GM18951 (cell line): ENCODE results near the gene PRSS2.
"Not testable (repeated sequence)": the region's sequence is repeated elsewhere in the genome, so short reads cannot be mapped to it uniquely, and the experiment has no call there.

ENCODE experiments used
- POLR2A ChIP-seq: IDR thresholded peaks from 4 replicates; pipeline ENCODE4 v1.6.1; 2011; ENCODE audit warnings: mild to moderate bottlenecking; ENCODE audit not compliant: insufficient read length, insufficient read depth; ENCODE audit errors: extremely low read depth
- in situ Hi-C: fragments of 300-500 bp; cut with MboI; formaldehyde crosslinking; loops from one replicate; pipeline ENCODE4 v1.12.0; 2022; ENCODE audit warnings: low sequenced_read_pairs, mixed read lengths, inconsistent platforms; ENCODE audit not compliant: unreplicated experiment

Gene PRSS2

GRCh38 chr7:142772673-142773072, 1.9 kb downstream of the PRSS2 start:
- TF ChIP-seq POLR2A: no peak
- in situ Hi-C loops: no loop called here

DNA sequence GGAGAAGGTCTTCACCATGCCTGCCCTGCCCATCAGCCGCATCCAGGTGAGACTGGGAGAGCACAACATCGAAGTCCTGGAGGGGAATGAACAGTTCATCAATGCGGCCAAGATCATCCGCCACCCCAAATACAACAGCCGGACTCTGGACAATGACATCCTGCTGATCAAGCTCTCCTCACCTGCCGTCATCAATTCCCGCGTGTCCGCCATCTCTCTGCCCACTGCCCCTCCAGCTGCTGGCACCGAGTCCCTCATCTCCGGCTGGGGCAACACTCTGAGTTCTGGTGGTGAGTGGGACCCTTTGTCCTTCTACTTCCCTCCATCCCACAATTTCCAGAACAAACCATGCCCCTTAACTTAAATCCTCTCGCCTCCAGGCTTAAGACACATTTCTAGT, 2.5 kb downstream of the PRSS2 start:
- in situ Hi-C loops: no loop called here
- no peak for TF ChIP-seq POLR2A

GRCh38 chr7:142773937-142774744, 3.4 kb downstream of the PRSS2 start:
- no peak for TF ChIP-seq POLR2A

GRCh38 chr7:142774826-142775225, 4.1 kb downstream of the PRSS2 start:
- TF ChIP-seq POLR2A: no peak

More at GRCh38 chr7:142773937-142774744, 3.4 kb downstream of the PRSS2 start:
- in situ Hi-C loops: no loop called here

GRCh38 chr7:142775351-142776115, 4.8 kb downstream of the PRSS2 start:
- in situ Hi-C loops: not testable (repeated sequence)

More at GRCh38 chr7:142774826-142775225, 4.1 kb downstream of the PRSS2 start:
- in situ Hi-C loops: no loop called here

DNA sequence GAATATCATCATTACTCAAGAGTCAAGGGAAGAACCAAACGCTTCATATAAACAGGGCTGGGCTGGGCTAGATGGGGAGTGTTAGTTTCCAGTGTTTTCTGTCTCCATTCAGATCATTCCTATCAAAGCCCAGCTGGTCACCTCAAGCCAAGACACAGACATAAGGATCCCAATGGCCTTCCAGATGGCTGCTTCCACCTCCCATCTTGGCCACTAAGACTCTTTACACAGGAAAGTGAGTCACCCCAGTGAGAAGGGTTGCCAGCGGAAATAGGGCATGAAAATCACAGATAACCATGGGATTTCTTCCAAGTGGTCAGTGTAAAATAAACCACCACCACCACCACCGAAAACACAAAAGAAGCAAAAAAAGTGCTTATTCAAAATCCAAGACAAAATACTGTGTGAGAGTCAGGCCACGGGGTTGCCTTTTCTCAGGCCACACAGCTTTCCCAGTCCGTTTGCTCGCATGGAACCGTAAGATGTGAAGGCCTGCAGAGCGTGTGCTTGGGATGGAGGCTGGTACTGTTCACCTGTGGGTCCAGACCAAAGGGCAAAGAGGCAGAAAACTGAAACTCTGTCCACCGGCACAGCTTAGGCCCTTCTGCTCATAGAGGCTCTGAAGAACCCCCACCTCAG, 5.6 kb downstream of the PRSS2 start:
- in situ Hi-C loops: no loop called here
- no peak for TF ChIP-seq POLR2A

DNA sequence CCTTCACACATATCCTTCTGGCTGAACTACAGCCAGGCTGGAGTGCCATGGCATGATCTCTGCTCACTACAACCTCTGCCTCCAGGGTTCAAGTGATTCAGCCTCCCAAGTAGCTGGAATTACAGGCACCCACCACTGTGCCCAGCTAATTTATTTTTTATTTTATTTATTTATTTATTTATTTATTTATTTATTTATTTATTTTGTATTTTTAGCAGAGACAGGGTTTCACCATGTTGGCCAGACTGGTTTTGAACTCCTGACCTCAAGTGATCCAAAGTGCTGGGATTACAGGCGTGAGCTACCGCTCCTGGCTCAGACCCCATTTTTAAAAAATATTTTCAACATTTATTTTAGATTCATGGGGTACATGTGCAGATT, 6.1 kb downstream of the PRSS2 start:
- in situ Hi-C loops: not testable (repeated sequence)

DNA sequence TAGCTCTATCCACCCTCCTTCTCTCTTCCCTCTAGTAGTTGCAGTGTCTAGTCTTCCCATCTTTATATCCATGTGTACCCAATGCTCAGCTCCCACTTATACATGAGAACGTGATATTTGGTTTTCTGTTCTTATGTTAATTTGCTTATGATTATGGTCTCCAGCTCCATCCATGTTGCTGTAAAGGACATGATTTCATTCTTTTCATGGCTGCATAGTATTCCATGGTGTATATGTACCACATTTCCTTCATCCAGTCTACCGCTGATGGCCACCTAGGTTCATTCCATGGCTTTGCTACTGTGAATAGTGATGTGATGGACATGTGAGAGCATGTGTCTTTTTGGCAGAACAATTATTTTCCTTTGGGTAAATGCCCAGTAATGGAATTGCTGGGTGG, 6.5 kb downstream of the PRSS2 start:
- no peak for TF ChIP-seq POLR2A
- in situ Hi-C loops: no loop called here

GRCh38 chr7:142782922-142783900, 12.4 kb downstream of the PRSS2 start:
- in situ Hi-C loops: no loop called here
- TF ChIP-seq POLR2A: no peak

DNA sequence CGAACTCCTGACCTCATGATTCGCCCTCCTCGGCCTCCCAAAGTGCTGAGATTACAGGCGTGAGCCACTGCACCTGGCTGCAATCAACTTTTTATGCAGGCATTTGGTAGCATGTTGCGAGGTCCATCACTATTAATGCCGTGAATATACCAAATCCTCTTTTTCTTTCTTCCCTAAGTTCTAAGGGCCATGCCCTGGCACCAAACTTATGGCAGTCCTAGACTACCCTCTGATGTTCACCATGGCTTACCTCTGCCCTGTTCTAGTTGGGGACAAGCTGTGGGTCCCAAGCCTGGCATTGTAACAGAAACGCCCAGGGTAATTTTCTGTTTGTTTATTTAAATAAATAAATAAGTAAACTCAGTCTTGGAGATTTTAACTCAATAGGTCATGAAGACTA, 13.3 kb downstream of the PRSS2 start:
- TF ChIP-seq POLR2A: no peak
- in situ Hi-C loops: no loop called here

DNA sequence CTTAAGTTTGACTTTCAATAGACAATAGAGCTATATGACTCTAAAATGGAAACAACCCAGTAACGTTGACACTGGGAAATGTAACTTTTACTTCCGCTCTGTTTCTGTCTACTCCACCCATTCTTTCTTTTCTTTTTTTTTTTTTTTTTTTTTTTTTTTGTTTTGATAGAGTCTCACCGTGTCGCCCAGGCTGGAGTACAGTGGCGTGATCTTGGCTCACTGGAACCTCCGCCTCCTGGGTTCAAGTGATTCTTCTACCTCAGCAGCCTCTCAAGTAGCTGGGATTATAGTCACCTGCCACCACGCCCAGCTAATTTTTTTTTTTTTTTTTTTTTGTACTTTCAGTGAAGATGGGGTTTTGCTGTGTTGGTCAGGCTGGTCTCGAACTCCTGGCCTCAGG, 13.9 kb downstream of the PRSS2 start:
- in situ Hi-C loops: no loop called here

GRCh38 chr7:142785841-142786250, 15.1 kb downstream of the PRSS2 start:
- TF ChIP-seq POLR2A: no peak
- in situ Hi-C loops: no loop called here

More for the DNA sequence above, 13.9 kb downstream of the PRSS2 start:
- TF ChIP-seq POLR2A: no peak

DNA sequence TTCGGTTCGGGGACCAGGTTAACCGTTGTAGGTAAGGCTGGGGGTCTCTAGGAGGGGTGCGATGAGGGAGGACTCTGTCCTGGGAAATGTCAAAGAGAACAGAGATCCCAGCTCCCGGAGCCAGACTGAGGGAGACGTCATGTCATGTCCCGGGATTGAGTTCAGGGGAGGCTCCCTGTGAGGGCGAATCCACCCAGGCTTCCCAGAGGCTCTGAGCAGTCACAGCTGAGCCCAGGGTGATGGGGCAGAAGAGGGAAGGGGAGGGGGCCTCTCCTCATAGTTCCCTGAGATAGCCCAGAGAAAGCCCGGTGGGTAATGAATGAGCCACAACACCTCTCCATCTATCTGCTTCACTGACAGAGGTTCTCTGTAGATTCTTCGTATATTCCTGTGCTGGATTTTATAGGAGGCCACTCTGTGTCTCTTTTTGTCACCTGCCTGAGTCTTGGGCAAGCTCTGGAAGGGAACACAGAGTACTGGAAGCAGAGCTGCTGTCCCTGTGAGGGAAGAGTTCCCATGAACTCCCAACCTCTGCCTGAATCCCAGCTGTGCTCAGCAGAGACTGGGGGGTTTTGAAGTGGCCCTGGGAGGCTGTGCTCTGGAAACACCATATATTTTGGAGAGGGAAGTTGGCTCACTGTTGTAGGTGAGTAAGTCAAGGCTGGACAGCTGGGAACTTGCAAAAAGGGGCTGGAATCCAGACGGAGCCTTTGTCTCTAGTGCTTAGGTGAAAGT, 16.4 kb downstream of the PRSS2 start:
- in situ Hi-C loops: no loop called here
- no peak for TF ChIP-seq POLR2A
